K562 (cell line): ENCODE measurements around the gene OBSCN. TPM values are rescaled to one million over a fixed set of nuclear protein-coding genes. Genes with fewer than 3 reads are reported as not detected.

Source experiments
- KDM1A ChIP-seq, 2 experiments: fragments of 450-650 bp; IDR thresholded peaks; 2 replicates each; pipeline ENCODE4 v1.6.1; 2016; ENCODE audit warnings: mild to moderate bottlenecking in 2 of 2
- MYC ChIP-seq, 2 experiments: fragments of 250-450 bp in 1 of 2; sonication (Bioruptor Pico) in 1 of 2; IDR thresholded peaks; 2 replicates each; pipeline versions ENCODE4 v1.5.1 to v1.6.1; 2012 to 2021; ENCODE audit warnings: low read depth in 2 of 2, borderline replicate concordance in 1 of 2, improper control_type of control experiment in 1 of 2, low read length in 1 of 2, mild to moderate bottlenecking in 1 of 2, moderate library complexity in 1 of 2
- SMC3 ChIP-seq: conservative IDR thresholded peaks from 2 replicates; pipeline ENCODE4 v1.6.1; 2011; ENCODE audit warnings: low read depth, low read length, improper control_type of control experiment; ENCODE audit not compliant: insufficient read depth
- SOX6 ChIP-seq: fragments of 450-650 bp; IDR thresholded peaks from 2 replicates; pipeline ENCODE4 v1.6.1; 2014; ENCODE audit warnings: mild to moderate bottlenecking
- ZKSCAN8 ChIP-seq: fragments of 200-800 bp; sonication (Bioruptor generic); IDR thresholded peaks from 2 replicates; pipeline ENCODE4 v1.6.1; 2016; ENCODE audit warnings: missing genetic modification characterization, missing compliant biosample characterization
- polyA plus RNA-seq, 8 experiments: library from polyadenylated mRNA; depleted of rRNA in 4 of 8; stranded (reverse) in 5 of 8; unstranded in 3 of 8; fragments of >200 nt; fragmentation: Nextera tagmentation in 2 of 8; fragmentation: Illumina TruSeq in 1 of 8; extraction: Ambion mirVana in 2 of 8; extraction: Trizol in 1 of 8; gene quantifications; 2 replicates each; pipeline versions ENCODE4 v1.2.1 to v1.2.3, GENCODE V29; 2011 to 2014; ENCODE audit warnings: inconsistent platforms in 1 of 8, missing spikeins in 1 of 8
- total RNA-seq, 7 experiments: library from RNA; depleted of rRNA in 6 of 7; stranded (reverse); fragments of >200 nt in 6 of 7; fragmentation: Illumina TruSeq in 2 of 7; extraction: Trizol in 2 of 7; gene quantifications; 2 replicates each; pipeline versions ENCODE4 v1.2.1 to v1.2.3, GENCODE V29; 2011 to 2021; ENCODE audit warnings: low replicate concordance in 1 of 7
- TF ChIP-seq, protein P1 (sequence below): fragments of 250-450 bp; sonication (Bioruptor Pico); IDR thresholded peaks from 2 replicates; pipeline ENCODE4 v1.9.0; 2021; ENCODE audit warnings: mild to moderate bottlenecking, inconsistent platforms
- TF ChIP-seq, protein P2 (sequence below): sonication (generic); formaldehyde crosslinking; IDR thresholded peaks from 2 replicates; pipeline ENCODE4 v1.5.0; 2020; ENCODE audit warnings: missing genetic modification reagents
- TF ChIP-seq, protein P3 (sequence below): fragments of 200-800 bp; sonication (Bioruptor generic); IDR thresholded peaks from 2 replicates; pipeline ENCODE4 v1.6.1; 2017; ENCODE audit warnings: missing genetic modification characterization, missing compliant biosample characterization
- TF ChIP-seq, protein P4 (sequence below), 2 experiments: fragments of 450-650 bp in 1 of 2; sonication (generic) in 1 of 2; formaldehyde crosslinking in 1 of 2; IDR thresholded peaks in 1 of 2; conservative IDR thresholded peaks in 1 of 2; 2 replicates each; pipeline versions ENCODE4 v1.6.1 to v1.8.1; 2016 to 2023; ENCODE audit warnings: mild to moderate bottlenecking in 2 of 2, moderate library complexity in 2 of 2, inconsistent platforms in 1 of 2, missing genetic modification reagents in 1 of 2
- TF ChIP-seq, protein P5 (sequence below): fragments of 450-650 bp; IDR thresholded peaks from 2 replicates; pipeline ENCODE4 v1.6.1; 2016; ENCODE audit warnings: missing biosample characterization, missing genetic modification characterization

OBSCN gene
- total and polyA plus RNA-seq, 9 of the 15 experiments (the other 6 are each of a cell fraction or from before 2014, with no cell fraction given) = 0.18 to 19.7 (median 3.6) TPM

DNA sequence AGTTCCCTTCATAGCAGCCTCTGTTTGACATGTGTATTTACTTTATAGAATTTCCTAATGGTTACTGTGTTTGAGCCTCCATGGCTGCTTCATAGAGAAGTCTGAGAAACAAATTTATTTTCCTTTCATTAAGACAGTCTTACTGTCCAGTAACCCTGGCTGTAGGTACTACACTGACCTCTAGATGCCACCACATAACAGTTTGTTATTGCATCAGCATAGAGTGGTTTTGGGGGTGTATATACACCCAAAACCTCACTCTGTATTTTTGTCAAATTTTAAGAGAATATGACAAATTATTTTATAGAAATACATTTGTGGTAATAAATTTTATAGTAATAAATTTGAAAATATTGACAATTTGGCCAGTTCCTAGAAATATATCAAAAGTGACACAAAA lies 57.3 kb downstream of the OBSCN start (continued):
- TF ChIP-seq, protein P1, sequence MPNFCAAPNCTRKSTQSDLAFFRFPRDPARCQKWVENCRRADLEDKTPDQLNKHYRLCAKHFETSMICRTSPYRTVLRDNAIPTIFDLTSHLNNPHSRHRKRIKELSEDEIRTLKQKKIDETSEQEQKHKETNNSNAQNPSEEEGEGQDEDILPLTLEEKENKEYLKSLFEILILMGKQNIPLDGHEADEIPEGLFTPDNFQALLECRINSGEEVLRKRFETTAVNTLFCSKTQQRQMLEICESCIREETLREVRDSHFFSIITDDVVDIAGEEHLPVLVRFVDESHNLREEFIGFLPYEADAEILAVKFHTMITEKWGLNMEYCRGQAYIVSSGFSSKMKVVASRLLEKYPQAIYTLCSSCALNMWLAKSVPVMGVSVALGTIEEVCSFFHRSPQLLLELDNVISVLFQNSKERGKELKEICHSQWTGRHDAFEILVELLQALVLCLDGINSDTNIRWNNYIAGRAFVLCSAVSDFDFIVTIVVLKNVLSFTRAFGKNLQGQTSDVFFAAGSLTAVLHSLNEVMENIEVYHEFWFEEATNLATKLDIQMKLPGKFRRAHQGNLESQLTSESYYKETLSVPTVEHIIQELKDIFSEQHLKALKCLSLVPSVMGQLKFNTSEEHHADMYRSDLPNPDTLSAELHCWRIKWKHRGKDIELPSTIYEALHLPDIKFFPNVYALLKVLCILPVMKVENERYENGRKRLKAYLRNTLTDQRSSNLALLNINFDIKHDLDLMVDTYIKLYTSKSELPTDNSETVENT = no peak
- TF ChIP-seq, protein P2, sequence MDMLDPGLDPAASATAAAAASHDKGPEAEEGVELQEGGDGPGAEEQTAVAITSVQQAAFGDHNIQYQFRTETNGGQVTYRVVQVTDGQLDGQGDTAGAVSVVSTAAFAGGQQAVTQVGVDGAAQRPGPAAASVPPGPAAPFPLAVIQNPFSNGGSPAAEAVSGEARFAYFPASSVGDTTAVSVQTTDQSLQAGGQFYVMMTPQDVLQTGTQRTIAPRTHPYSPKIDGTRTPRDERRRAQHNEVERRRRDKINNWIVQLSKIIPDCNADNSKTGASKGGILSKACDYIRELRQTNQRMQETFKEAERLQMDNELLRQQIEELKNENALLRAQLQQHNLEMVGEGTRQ (CRISPR knock-in tag) = no peak
- TF ChIP-seq MYC (IDR thresholded peaks at IDR 0.05; ENCODE audit: low read depth, low read length) = 0 out of 2 replicates have a peak, but pooled peaks have one; percentile 3
- no peak for TF ChIP-seq MYC (CRISPR knock-in tag; IDR thresholded peaks at IDR 0.05; ENCODE audit: borderline replicate concordance, low read depth)
- 0 out of 2 replicates have a peak, but pooled peaks have one; percentile 27 for TF ChIP-seq ZKSCAN8
- no peak for TF ChIP-seq SOX6
- TF ChIP-seq, protein P3, sequence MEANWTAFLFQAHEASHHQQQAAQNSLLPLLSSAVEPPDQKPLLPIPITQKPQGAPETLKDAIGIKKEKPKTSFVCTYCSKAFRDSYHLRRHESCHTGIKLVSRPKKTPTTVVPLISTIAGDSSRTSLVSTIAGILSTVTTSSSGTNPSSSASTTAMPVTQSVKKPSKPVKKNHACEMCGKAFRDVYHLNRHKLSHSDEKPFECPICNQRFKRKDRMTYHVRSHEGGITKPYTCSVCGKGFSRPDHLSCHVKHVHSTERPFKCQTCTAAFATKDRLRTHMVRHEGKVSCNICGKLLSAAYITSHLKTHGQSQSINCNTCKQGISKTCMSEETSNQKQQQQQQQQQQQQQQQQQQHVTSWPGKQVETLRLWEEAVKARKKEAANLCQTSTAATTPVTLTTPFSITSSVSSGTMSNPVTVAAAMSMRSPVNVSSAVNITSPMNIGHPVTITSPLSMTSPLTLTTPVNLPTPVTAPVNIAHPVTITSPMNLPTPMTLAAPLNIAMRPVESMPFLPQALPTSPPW (CRISPR knock-in tag) = peak; percentile 37; the same call in 1 of the 2 replicates
- TF ChIP-seq, protein P4, sequence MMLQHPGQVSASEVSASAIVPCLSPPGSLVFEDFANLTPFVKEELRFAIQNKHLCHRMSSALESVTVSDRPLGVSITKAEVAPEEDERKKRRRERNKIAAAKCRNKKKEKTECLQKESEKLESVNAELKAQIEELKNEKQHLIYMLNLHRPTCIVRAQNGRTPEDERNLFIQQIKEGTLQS (IDR thresholded peaks at IDR 0.05) = peak; percentile 94
- TF ChIP-seq, protein P4 (CRISPR knock-in tag; conservative IDR thresholded peaks at IDR 0.05) = no peak
- no peak for TF ChIP-seq KDM1A (IDR thresholded peaks at IDR 0.05)
- TF ChIP-seq, protein P5, sequence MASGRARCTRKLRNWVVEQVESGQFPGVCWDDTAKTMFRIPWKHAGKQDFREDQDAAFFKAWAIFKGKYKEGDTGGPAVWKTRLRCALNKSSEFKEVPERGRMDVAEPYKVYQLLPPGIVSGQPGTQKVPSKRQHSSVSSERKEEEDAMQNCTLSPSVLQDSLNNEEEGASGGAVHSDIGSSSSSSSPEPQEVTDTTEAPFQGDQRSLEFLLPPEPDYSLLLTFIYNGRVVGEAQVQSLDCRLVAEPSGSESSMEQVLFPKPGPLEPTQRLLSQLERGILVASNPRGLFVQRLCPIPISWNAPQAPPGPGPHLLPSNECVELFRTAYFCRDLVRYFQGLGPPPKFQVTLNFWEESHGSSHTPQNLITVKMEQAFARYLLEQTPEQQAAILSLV = peak; percentile 84
- TF ChIP-seq SMC3 = peak; percentile 23; the same call in 1 of the 2 replicates
- TF ChIP-seq, all 486 proteins: peak for 24
